Kidney (tissue), 14 donors: ENCODE measurements around the gene MARCKSL1. TPM values are rescaled to one million over a fixed set of nuclear protein-coding genes. Genes with fewer than 3 reads are reported as not detected.

Source experiments
- DNase-seq, 5 donors: peaks; one replicate each; pipeline ENCODE4 v3.0.0-alpha.2; 2013 to 2020
- FAIRE-seq: peaks from 2 replicates; lab custom pipeline; 2012; peaks lifted over from hg19 to GRCh38; lab: Jason Lieb, UNC
- H3K27ac ChIP-seq, 2 donors: one replicate each; pipeline ENCODE4 v1.7.0; 2013; ENCODE audit warnings: low read depth in 2 of 2, low read length in 2 of 2, inconsistent platforms in 1 of 2
- H3K27me3 ChIP-seq: one replicate; pipeline ENCODE4 v1.7.1; 2013; ENCODE audit warnings: low read length, inconsistent platforms; ENCODE audit not compliant: control insufficient read depth, insufficient read depth
- H3K36me3 ChIP-seq, 3 donors: one replicate each; pipeline versions ENCODE4 v1.7.0 to v1.7.1; 2013; ENCODE audit warnings: low read length in 3 of 3, control low read depth in 1 of 3, inconsistent platforms in 1 of 3; ENCODE audit not compliant: insufficient read depth in 3 of 3, control insufficient read depth in 2 of 3
- H3K4me1 ChIP-seq, 3 donors: one replicate each; pipeline versions ENCODE4 v1.7.0 to v1.7.1; 2013; ENCODE audit warnings: low read length in 3 of 3, inconsistent platforms in 1 of 3, low read depth in 1 of 3; ENCODE audit not compliant: control insufficient read depth in 2 of 3, insufficient read depth in 2 of 3
- H3K4me3 ChIP-seq, 3 donors: one replicate each; pipeline versions ENCODE4 v1.7.0 to v1.8.1; 2013; ENCODE audit warnings: low read length in 3 of 3, control low read depth in 1 of 3, inconsistent platforms in 1 of 3
- H3K9ac ChIP-seq, 3 donors: one replicate each; pipeline versions ENCODE4 v1.7.0 to v1.7.1; 2013; ENCODE audit warnings: low read length in 3 of 3, control low read depth in 1 of 3, inconsistent platforms in 1 of 3
- H3K9me3 ChIP-seq, 3 donors: one replicate each; pipeline versions ENCODE4 v1.7.0 to v1.7.1; 2013; ENCODE audit warnings: low read length in 3 of 3, control low read depth in 1 of 3, inconsistent platforms in 1 of 3; ENCODE audit not compliant: control insufficient read depth in 2 of 3, insufficient read depth in 1 of 3
- CTCF ChIP-seq: IDR thresholded peaks from 3 replicates; pipeline ENCODE4 v1.5.1; 2012; ENCODE audit warnings: mild to moderate bottlenecking, moderate library complexity, borderline replicate concordance; ENCODE audit not compliant: insufficient read depth; ENCODE audit errors: extremely low read depth
- intact Hi-C: fragments of 100-400 bp; cut with DNase I; formaldehyde crosslinking; loops from one replicate; pipeline ENCODE4 v1.11.1; 2022
- polyA plus RNA-seq: library from polyadenylated mRNA; stranded (reverse); fragments of 350-450 nt; fragmentation: Illumina TruSeq; extraction: RNeasy Lipid Tissue Mini Kit (QIAGEN cat#74804); gene quantifications from one replicate; pipeline ENCODE4 v1.2.3, GENCODE V29; 2014; ENCODE audit warnings: low read depth, low replicate concordance; ENCODE audit not compliant: insufficient read depth
- total RNA-seq: library from RNA; stranded (reverse); fragmentation: NEBNext Ultra II Directional; extraction: Animal tissue kit (Norgen Biotek cat#: 25700); gene quantifications from one replicate; pipeline ENCODE4 v1.2.1, GENCODE V29; 2021
- donor health status: control.
- donor health status: control.
- donor health status: control.
- donor health status: control.
- donor health status: control.
- donor health status: DM: yes; HTN: yes; CAD: no.
- donor health status: Normal renal cell carcinoma (clear cell type).

Gene MARCKSL1
- total and polyA plus RNA-seq, 2 donors from 2014 or later = 29.8 to 58.6 TPM

GRCh38 chr1:32377541-32378220, 41.6 kb upstream of the MARCKSL1 start:
- intact Hi-C loops = no loop called here
- Histone ChIP-seq H3K27ac (no peak overlapping the region), H3K27me3 (no peaks in the 10 kb centered on the region), H3K9me3 (no peaks in the 10 kb centered on the region), H3K4me3 (no peak overlapping the region), H3K4me1 (no peaks in the 10 kb centered on the region), H3K9ac (no peak overlapping the region), H3K36me3 (peaks cover 5 to 83% (median 44%) of the 10 kb centered on the region in 3 donors)
- no peak for TF ChIP-seq CTCF
- DNase-seq = no peak
- FAIRE-seq = no peak

DNA sequence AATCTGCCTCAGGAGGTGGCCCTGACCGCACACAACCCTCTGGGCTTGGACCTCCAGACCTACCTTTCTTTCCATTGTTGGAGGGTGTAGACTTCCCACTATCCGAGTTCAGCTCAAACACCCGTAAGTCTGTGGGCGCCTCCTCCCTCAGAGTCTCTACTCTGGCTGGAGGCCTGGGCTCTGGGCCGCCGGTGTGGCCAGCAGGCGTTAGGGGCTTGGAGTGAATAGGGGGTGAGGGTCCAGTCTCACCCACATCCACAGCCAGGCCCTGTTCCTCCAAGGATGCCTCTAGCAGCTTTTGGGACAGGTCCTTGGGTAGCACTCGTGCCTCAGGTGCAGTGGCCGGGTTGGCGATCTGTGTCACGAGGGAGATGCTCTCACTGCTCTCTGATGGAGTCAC, 40.2 kb upstream of the MARCKSL1 start:
- no peak overlapping the region for H3K27ac ChIP-seq
- H3K4me3 ChIP-seq = no peak overlapping the region
- intact Hi-C loops = no loop called here
- DNase-seq (no peak), FAIRE-seq (no peak)
- TF ChIP-seq CTCF = no peak
- H3K9ac ChIP-seq = no peak overlapping the region
- H3K27me3 ChIP-seq = no peaks in the 10 kb centered on the region
- H3K9me3 ChIP-seq = no peaks in the 10 kb centered on the region
- peaks cover 3 to 85% (median 47%) of the 10 kb centered on the region in 3 donors for H3K36me3 ChIP-seq
- no peaks in the 10 kb centered on the region for H3K4me1 ChIP-seq

- Histone ChIP-seq H3K4me3 (no peak overlapping the region), H3K27me3 (no peaks in the 10 kb centered on the region), H3K9me3 (no peaks in the 10 kb centered on the region), H3K4me1 (no peaks in the 10 kb centered on the region), H3K27ac (no peak overlapping the region), H3K36me3 (peaks cover 3 to 66% (median 34%) of the 10 kb centered on the region in 3 donors), H3K9ac (no peak overlapping the region)
- DNase-seq = no peak
- intact Hi-C loops = no loop called here
- no peak for FAIRE-seq
- no peak for TF ChIP-seq CTCF
Measured at GRCh38 chr1:32373996-32374592, 38.1 kb upstream of the MARCKSL1 start.
